ENCODE measurements around the gene CHCHD10. TPM values are rescaled to one million over a fixed set of nuclear protein-coding genes. Genes with fewer than 3 reads are reported as not detected.

Gene CHCHD10
- total and polyA plus RNA-seq, 2 of the 8 experiments (the other 6 are each of a cell fraction or from before 2014, with no cell fraction given): 58.3 to 94.5 TPM

DNA sequence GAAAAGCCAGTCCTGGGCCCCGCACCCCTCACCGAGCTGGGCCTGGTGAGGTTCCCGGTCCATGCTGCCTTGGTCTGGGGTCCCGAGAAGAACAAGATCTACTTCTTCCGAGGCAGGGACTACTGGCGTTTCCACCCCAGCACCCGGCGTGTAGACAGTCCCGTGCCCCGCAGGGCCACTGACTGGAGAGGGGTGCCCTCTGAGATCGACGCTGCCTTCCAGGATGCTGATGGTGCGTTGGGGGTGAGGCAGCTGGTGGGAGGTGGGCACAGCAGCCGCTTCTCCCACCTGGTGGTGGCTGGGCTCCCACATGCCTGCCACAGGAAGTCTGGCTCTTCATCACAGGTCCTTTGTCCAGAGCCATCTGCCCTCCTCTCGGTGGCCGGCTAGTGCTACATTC lies 14.5 kb upstream of the CHCHD10 start:
- Histone ChIP-seq H3K4ac (replicated peaks; ENCODE audit: insufficient read length, low read depth, low read length) (no peak overlapping the region), H3K14ac (ENCODE audit: insufficient read length) (no peak overlapping the region), H4K91ac (replicated peaks; ENCODE audit: insufficient read length, low read length) (no peak overlapping the region), H3K23me2 (ENCODE audit: low read depth, low read length) (no peaks in the 10 kb centered on the region), H2BK12ac (ENCODE audit: low read depth, low read length) (no peak overlapping the region), H2BK120ac (replicated peaks; ENCODE audit: low read depth, low read length) (no peak overlapping the region), H3K4me1 (replicated peaks in 1 of 4; ENCODE audit: control insufficient read depth in 3 of 4, insufficient read depth in 4 of 4, low read length in 3 of 4) (peaks cover 0 to 10% (median 4%) of the 10 kb centered on the region in 4 experiments; a peak in 3 of 7 replicates), H3K18ac (ENCODE audit: extremely low read depth, low read length) (no peak overlapping the region), H2BK15ac (ENCODE audit: low read length) (no peak overlapping the region), H3K36me3 (ENCODE audit: control insufficient read depth in 2 of 4, insufficient read depth in 4 of 4, low read length in 3 of 4) (no peaks in the 10 kb centered on the region), H3K23ac (ENCODE audit: insufficient read length) (no peak overlapping the region), H3K27ac (ENCODE audit: low read depth, low read length) (no peak overlapping the region), H3K27me3 (replicated peaks in 1 of 4; ENCODE audit: control insufficient read depth in 3 of 4, extremely low read depth in 1 of 4, insufficient read depth in 3 of 4, low read length in 3 of 4) (no peaks in the 10 kb centered on the region), H4K5ac (ENCODE audit: insufficient read length, low read depth, low read length) (no peak overlapping the region), H3K79me2 (ENCODE audit: control insufficient read depth in 1 of 2, insufficient read depth in 2 of 2, low read length in 2 of 2) (no peaks in the 10 kb centered on the region), H3K4me3 (ENCODE audit: extremely low read depth in 1 of 4, insufficient read depth in 2 of 4, low read depth in 3 of 4, low read length in 4 of 4) (no peak overlapping the region), H3K4me2 (ENCODE audit: insufficient read depth in 1 of 2, low read depth in 2 of 2, low read length in 2 of 2) (no peak overlapping the region), H3K56ac (replicated peaks; ENCODE audit: insufficient read length, low read depth, low read length) (no peak overlapping the region), H2AFZ (ENCODE audit: low read length) (no peak overlapping the region), H2AK5ac (ENCODE audit: low read depth, low read length) (no peak overlapping the region), H4K20me1 (replicated peaks in 1 of 2; ENCODE audit: control insufficient read depth in 1 of 2, insufficient read depth in 2 of 2, low read length in 2 of 2) (peaks cover 0 to 2% of the 10 kb centered on the region in 2 experiments), H4K8ac (ENCODE audit: extremely low read depth, insufficient read depth, low read length) (no peak overlapping the region), H3K9ac (replicated peaks in 1 of 4; ENCODE audit: extremely low read depth in 1 of 4, low read depth in 3 of 4, low read length in 3 of 4) (no peak overlapping the region), H2BK20ac (ENCODE audit: low read length) (no peak overlapping the region), H2BK5ac (ENCODE audit: low read depth, low read length) (no peak overlapping the region), H3K9me3 (ENCODE audit: insufficient read depth in 2 of 2, low read depth in 1 of 2, low read length in 1 of 2) (no peaks in the 10 kb centered on the region), H3K79me1 (ENCODE audit: low read depth, low read length) (no peaks in the 10 kb centered on the region; the same call in 1 of the 2 replicates)
- ChIA-PET POLR2A (ENCODE audit: partially characterized antibody) (interaction anchor here (2.0 kb wide), 1 partner anchor 9 kb away, joined by 5 read pairs; the partner anchor contains the start of gene MMP11), CTCF (ENCODE audit: partially characterized antibody) (interaction anchor here (0.7 to 0.8 kb wide), 2 partner anchors 63 to 96 kb away, joined by 3 read pairs; no protein-coding TSS in a partner anchor)
- WGBS, 2 experiments (ENCODE audit: extremely low coverage in 1 of 2, insufficient coverage in 1 of 2, insufficient read length in 1 of 2, insufficient replicate concordance in 2 of 2, low coverage in 1 of 2, low lambda C conversion rate in 2 of 2, missing lambda C conversion rate in 1 of 2): 90% methylated on average over 10 of the region's 16 CpGs; no CpG with 5 or more reads in 1 of the 2 experiments
- no peak for DNase-seq (ENCODE audit: low read depth in 1 of 2, low spot score in 2 of 2)
- no peak for FAIRE-seq
- TF ChIP-seq BRCA1 (IDR thresholded peaks at IDR 0.05; ENCODE audit: low read depth, low read length) (no peak), SIX5 (IDR thresholded peaks at IDR 0.05; ENCODE audit: low read depth, low read length) (no peak), KDM5A (IDR thresholded peaks at IDR 0.05; ENCODE audit: low read length) (no peak), JUN (IDR thresholded peaks at IDR 0.05; ENCODE audit: low read depth, low read length) (no peak), GABPA (IDR thresholded peaks at IDR 0.05; ENCODE audit: borderline replicate concordance, insufficient read depth, low read length) (no peak), JUND (IDR thresholded peaks at IDR 0.05; ENCODE audit: low read length) (no peak), KDM4A (IDR thresholded peaks at IDR 0.05; ENCODE audit: low read depth, low read length, severe bottlenecking) (no peak), POLR2AphosphoS5 (IDR thresholded peaks at IDR 0.05; ENCODE audit: low read depth, low read length) (no peak), KDM1A (IDR thresholded peaks at IDR 0.05; ENCODE audit: borderline replicate concordance, low read length) (no peak), TAF1 (IDR thresholded peaks at IDR 0.05; ENCODE audit: low read depth, low read length) (no peak), TEAD4 (IDR thresholded peaks at IDR 0.05; ENCODE audit: low read depth, low read length) (no peak), MAFK (IDR thresholded peaks at IDR 0.05; ENCODE audit: low read depth, low read length) (no peak)
- TF ChIP-seq, protein P1, sequence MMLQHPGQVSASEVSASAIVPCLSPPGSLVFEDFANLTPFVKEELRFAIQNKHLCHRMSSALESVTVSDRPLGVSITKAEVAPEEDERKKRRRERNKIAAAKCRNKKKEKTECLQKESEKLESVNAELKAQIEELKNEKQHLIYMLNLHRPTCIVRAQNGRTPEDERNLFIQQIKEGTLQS (IDR thresholded peaks at IDR 0.05; ENCODE audit: insufficient read depth, low read depth, low read length): no peak
- TF ChIP-seq, protein P2, sequence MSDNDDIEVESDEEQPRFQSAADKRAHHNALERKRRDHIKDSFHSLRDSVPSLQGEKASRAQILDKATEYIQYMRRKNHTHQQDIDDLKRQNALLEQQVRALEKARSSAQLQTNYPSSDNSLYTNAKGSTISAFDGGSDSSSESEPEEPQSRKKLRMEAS (IDR thresholded peaks at IDR 0.05): no peak
